Parathyroid adenoma (tissue), 2 donors: ENCODE data around the gene GLOD4.
"Not testable (repeated sequence)": the region's sequence is repeated elsewhere in the genome, so short reads cannot be mapped to it uniquely, and the experiment has no call there.

Source experiments
- H2AFZ ChIP-seq: fragments of 300-600 bp; sonication (generic); one replicate; pipeline ENCODE4 v1.7.0; 2017; ENCODE audit warnings: antibody characterized with exemption, mild to moderate bottlenecking
- H3K27ac ChIP-seq: fragments of 300-600 bp; sonication (generic); one replicate; pipeline ENCODE4 v1.7.0; 2017
- H3K27me3 ChIP-seq: fragments of 300-600 bp; sonication (generic); one replicate; pipeline ENCODE4 v1.7.0; 2017; ENCODE audit warnings: low read length; ENCODE audit not compliant: control insufficient read depth, insufficient read depth
- H3K36me3 ChIP-seq: fragments of 300-600 bp; sonication (generic); one replicate; pipeline ENCODE4 v1.7.0; 2017; ENCODE audit warnings: low read length; ENCODE audit not compliant: control insufficient read depth, insufficient read depth
- H3K4me1 ChIP-seq: fragments of 300-600 bp; sonication (generic); one replicate; pipeline ENCODE4 v1.7.0; 2017; ENCODE audit warnings: control low read depth
- H3K4me2 ChIP-seq: fragments of 300-600 bp; sonication (generic); one replicate; pipeline ENCODE4 v1.7.0; 2017; ENCODE audit warnings: low read length
- H3K4me3 ChIP-seq: fragments of 300-600 bp; sonication (generic); one replicate; pipeline ENCODE4 v1.7.0; 2017; ENCODE audit warnings: low read depth, low read length
- H3K79me2 ChIP-seq: fragments of 300-600 bp; sonication (generic); one replicate; pipeline ENCODE4 v1.7.0; 2017; ENCODE audit warnings: control low read depth
- H3K9ac ChIP-seq: fragments of 300-600 bp; sonication (generic); one replicate; pipeline ENCODE4 v1.7.0; 2017; ENCODE audit warnings: mild to moderate bottlenecking
- H3K9me3 ChIP-seq: fragments of 300-600 bp; sonication (generic); one replicate; pipeline ENCODE4 v1.7.0; 2017; ENCODE audit warnings: low read length; ENCODE audit not compliant: control insufficient read depth
- CTCF ChIP-seq: fragments of 300-600 bp; sonication (generic); IDR thresholded peaks from one replicate; pipeline ENCODE4 v1.7.0; 2017; ENCODE audit warnings: antibody characterized with exemption, mild to moderate bottlenecking
- donor health status: primary hyperparathyroidism.

Gene GLOD4

DNA sequence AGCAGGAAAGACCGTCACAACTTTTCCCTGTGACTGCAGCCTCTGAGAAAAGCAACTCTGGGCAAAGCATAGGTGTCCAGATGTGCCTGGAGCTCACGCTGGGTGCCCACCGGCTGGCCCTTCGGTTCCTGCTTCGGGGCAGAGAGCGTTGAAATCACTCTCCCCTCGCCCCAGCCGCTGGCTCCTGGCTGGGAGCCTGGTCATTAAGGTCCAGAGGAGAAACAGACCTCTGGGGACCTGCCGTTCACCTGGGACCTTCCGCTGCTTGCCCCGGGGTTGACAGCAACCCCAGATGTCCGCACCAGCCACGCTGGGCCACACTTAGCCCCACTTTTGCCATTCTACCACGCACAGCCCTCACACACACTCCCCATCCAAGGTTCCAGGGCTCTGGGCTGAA, 13.2 kb upstream of the GLOD4 start:
- Histone ChIP-seq H3K9me3 (no peaks in the 10 kb centered on the region), H3K79me2 (no peaks in the 10 kb centered on the region), H3K27ac (no peak overlapping the region), H3K4me1 (peaks cover 3% of the 10 kb centered on the region), H3K27me3 (no peaks in the 10 kb centered on the region), H3K4me3 (no peak overlapping the region), H3K36me3 (no peaks in the 10 kb centered on the region), H3K9ac (no peak overlapping the region), H2AFZ (peak overlapping the region; percentile 40), H3K4me2 (peak overlapping the region; percentile 24)
- no peak for TF ChIP-seq CTCF

DNA sequence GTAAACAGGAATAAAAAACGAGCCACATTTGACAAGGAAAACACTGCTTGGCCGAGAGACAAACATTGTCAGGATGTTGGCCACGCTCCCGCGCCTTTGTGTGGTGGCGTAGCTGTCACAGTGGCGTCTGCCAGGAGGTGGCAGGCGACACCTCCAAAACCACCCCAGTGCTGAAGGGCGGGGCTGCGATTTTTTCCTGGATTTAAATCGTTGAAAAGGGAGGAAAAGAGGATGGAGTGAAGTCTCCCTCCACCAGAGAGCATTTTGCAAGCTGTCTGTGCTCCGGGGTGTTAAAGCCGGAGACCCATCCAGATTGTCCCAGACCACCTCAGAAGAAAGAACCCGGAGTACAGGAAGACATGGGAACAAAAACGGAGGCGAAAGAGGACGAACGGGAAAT, 12.8 kb upstream of the GLOD4 start:
- H3K4me1 ChIP-seq = peaks cover 3% of the 10 kb centered on the region
- H3K79me2 ChIP-seq = no peaks in the 10 kb centered on the region
- H3K4me3 ChIP-seq = no peak overlapping the region
- H3K27ac ChIP-seq = peak overlapping the region; percentile 5
- H3K9ac ChIP-seq = no peak overlapping the region
- peak overlapping the region; percentile 40 for H2AFZ ChIP-seq
- peak overlapping the region; percentile 24 for H3K4me2 ChIP-seq
- no peaks in the 10 kb centered on the region for H3K9me3 ChIP-seq
- no peaks in the 10 kb centered on the region for H3K36me3 ChIP-seq
- H3K27me3 ChIP-seq = no peaks in the 10 kb centered on the region
- TF ChIP-seq CTCF = peak; percentile 91

GRCh38 chr17:792277-792676, 10.2 kb upstream of the GLOD4 start:
- Histone ChIP-seq H2AFZ (no peak overlapping the region), H3K27ac (no peak overlapping the region), H3K4me1 (peaks cover 3% of the 10 kb centered on the region), H3K79me2 (peaks cover 7% of the 10 kb centered on the region), H3K9ac (no peak overlapping the region), H3K4me3 (no peak overlapping the region), H3K9me3 (no peaks in the 10 kb centered on the region), H3K4me2 (no peak overlapping the region), H3K36me3 (no peaks in the 10 kb centered on the region), H3K27me3 (no peaks in the 10 kb centered on the region)
- no peak for TF ChIP-seq CTCF

GRCh38 chr17:791829-792228, 9.7 kb upstream of the GLOD4 start:
- Histone ChIP-seq H3K79me2 (peaks cover 7% of the 10 kb centered on the region), H3K4me2 (no peak overlapping the region), H3K27me3 (no peaks in the 10 kb centered on the region), H3K27ac (no peak overlapping the region), H3K9me3 (no peaks in the 10 kb centered on the region), H3K4me3 (no peak overlapping the region), H2AFZ (no peak overlapping the region), H3K4me1 (peaks cover 3% of the 10 kb centered on the region), H3K9ac (no peak overlapping the region), H3K36me3 (no peaks in the 10 kb centered on the region)
- no peak for TF ChIP-seq CTCF

- not testable (repeated sequence) for H3K36me3 ChIP-seq
Observed at GRCh38 chr17:790874-791247, 8.8 kb upstream of the GLOD4 start.

GRCh38 chr17:789931-790873, 8.1 kb upstream of the GLOD4 start:
- not testable (repeated sequence) for H2AFZ ChIP-seq, H3K9me3 ChIP-seq, H3K4me1 ChIP-seq, H3K4me3 ChIP-seq, H3K4me2 ChIP-seq, H3K79me2 ChIP-seq, H3K9ac ChIP-seq, H3K27me3 ChIP-seq, H3K27ac ChIP-seq, H3K36me3 ChIP-seq

More at GRCh38 chr17:790874-791247, 8.8 kb upstream of the GLOD4 start:
- not testable (repeated sequence) for H3K9me3 ChIP-seq, H3K27ac ChIP-seq, H3K27me3 ChIP-seq, H3K4me1 ChIP-seq, H3K4me2 ChIP-seq, H3K4me3 ChIP-seq, H3K9ac ChIP-seq, H2AFZ ChIP-seq, H3K79me2 ChIP-seq
